Neural cell (in vitro differentiated cells): ENCODE data around the gene COG4.

Source experiments
- EZH2 ChIP-seq: fragments of 200-600, 300-800 bp; shearing (Covaris generic), sonication (generic); IDR thresholded peaks from 2 replicates; pipeline ENCODE4 v1.6.1; 2014; ENCODE audit warnings: antibody characterized with exemption, low read length, borderline replicate concordance, mild to moderate bottlenecking; ENCODE audit not compliant: insufficient read depth, poor library complexity, severe bottlenecking
- MXI1 ChIP-seq: fragments of 450-650 bp; conservative IDR thresholded peaks from 2 replicates; pipeline ENCODE4 v1.6.1; 2014; ENCODE audit warnings: antibody characterized with exemption, mild to moderate bottlenecking; ENCODE audit not compliant: poor library complexity, severe bottlenecking
- POLR2AphosphoS5 ChIP-seq: IDR thresholded peaks from 2 replicates; pipeline ENCODE4 v1.6.1; 2012
- RAD21 ChIP-seq: fragments of 450-650 bp; conservative IDR thresholded peaks from 2 replicates; pipeline ENCODE4 v1.6.1; 2014; ENCODE audit warnings: antibody characterized with exemption, mild to moderate bottlenecking, moderate library complexity
- TAF1 ChIP-seq: IDR thresholded peaks from 2 replicates; pipeline ENCODE4 v1.6.1; 2012; ENCODE audit warnings: low read depth
- TF ChIP-seq, protein P1 (sequence below): fragments of 450-650 bp; IDR thresholded peaks from 2 replicates; pipeline ENCODE4 v1.5.1; 2014; ENCODE audit warnings: antibody characterized with exemption, mild to moderate bottlenecking, moderate library complexity; ENCODE audit not compliant: poor library complexity, severe bottlenecking

DNA sequence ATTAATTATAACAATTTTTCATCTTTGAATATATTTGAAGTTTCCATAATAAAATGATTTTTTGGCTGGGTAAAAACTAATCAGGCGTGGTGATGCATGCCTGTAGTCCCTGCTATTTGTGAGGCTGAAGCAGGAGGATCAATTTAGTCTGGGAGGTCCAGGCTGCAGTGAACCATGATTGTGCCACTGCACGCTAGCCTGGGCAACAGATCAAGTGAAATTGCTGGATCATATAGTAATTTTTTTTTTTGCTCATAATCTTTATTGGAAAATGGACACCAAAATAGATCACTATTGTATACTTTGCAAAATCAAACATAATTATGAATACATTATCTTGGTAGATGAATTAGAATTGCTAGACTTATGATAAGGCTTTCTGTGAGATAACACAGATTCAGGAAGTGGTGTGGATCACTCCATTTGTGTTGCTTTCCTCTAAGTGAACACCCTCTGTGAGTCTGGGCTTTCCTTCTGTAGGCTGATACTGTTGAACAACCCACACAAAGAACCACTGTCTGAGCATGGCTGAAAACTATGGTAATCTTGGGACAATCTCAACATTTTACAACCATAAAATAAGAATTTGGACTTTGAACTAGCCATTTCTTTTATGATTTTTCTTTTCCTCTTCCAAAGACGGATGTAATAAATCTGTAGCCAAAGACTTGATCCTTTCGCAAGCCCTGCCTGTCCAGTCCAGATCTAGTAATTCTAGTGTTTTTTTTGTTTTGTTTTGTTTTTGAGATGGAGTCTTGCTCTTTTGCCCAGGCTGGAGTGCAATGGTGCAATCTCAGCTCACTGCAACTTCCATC, 78.9 kb downstream of the COG4 start:
- no peak for TF ChIP-seq TAF1
- TF ChIP-seq, protein P1, sequence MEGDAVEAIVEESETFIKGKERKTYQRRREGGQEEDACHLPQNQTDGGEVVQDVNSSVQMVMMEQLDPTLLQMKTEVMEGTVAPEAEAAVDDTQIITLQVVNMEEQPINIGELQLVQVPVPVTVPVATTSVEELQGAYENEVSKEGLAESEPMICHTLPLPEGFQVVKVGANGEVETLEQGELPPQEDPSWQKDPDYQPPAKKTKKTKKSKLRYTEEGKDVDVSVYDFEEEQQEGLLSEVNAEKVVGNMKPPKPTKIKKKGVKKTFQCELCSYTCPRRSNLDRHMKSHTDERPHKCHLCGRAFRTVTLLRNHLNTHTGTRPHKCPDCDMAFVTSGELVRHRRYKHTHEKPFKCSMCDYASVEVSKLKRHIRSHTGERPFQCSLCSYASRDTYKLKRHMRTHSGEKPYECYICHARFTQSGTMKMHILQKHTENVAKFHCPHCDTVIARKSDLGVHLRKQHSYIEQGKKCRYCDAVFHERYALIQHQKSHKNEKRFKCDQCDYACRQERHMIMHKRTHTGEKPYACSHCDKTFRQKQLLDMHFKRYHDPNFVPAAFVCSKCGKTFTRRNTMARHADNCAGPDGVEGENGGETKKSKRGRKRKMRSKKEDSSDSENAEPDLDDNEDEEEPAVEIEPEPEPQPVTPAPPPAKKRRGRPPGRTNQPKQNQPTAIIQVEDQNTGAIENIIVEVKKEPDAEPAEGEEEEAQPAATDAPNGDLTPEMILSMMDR, result no peak
- no peak for TF ChIP-seq EZH2
- TF ChIP-seq RAD21, result no peak
- TF ChIP-seq POLR2AphosphoS5, result no peak
- no peak for TF ChIP-seq MXI1
